A549 (cell line): Measurements from ENCODE around the gene GJA4.
"Not testable (repeated sequence)": the region's sequence is repeated elsewhere in the genome, so short reads cannot be mapped to it uniquely, and the experiment has no call there.

Experiments
- CTCF ChIP-seq: fragments of >200 bp; sonication (Bioruptor Twin); formaldehyde crosslinking; IDR thresholded peaks from 3 replicates; pipeline ENCODE4 v1.5.1; 2016
- MYC ChIP-seq: IDR thresholded peaks from 2 replicates; pipeline ENCODE4 v1.6.1; 2012; ENCODE audit warnings: mild to moderate bottlenecking, inconsistent platforms, low read length, improper control_type of control experiment, borderline replicate concordance
- RFX5 ChIP-seq: fragments of 450-650 bp; IDR thresholded peaks from 2 replicates; pipeline ENCODE4 v1.7.1; 2014; ENCODE audit warnings: antibody characterized with exemption, mild to moderate bottlenecking, moderate library complexity

DNA sequence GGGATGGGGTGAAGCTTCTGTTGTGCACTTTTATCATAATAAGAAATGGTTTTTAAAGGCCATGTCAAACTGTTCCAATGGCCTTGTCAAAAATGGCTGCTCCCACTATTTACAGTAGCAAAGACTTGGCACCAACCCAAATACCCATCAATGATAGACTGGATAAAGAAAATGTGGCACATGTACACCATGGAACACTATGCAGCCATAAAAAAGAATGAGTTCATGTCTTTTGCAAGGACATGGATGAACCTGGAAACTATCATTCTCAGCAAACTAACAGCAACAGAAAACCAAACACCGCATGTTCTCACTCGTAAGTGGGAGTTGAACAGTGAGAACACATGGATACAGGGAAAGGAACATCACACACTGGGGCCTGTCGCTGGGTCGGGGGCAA lies 19.7 kb upstream of the GJA4 start:
- not testable (repeated sequence) for TF ChIP-seq CTCF, MYC, RFX5
